ENCODE results near the gene NDUFB6. TPM values are rescaled to one million over a fixed set of nuclear protein-coding genes. Genes with fewer than 3 reads are reported as not detected.

Gene NDUFB6
- total and polyA plus RNA-seq, 2 of the 4 experiments (the other 2 are of a cell fraction) = 24.2 to 51.0 TPM

- CTCF ChIA-PET = interaction anchor here (1.5 kb wide), 1 partner anchor 15 kb away, joined by 3 read pairs; no protein-coding TSS in a partner anchor
- in situ Hi-C loops (cut with MboI; ENCODE audit: low sequenced_read_pairs) = no loop called here
These were observed 6.2 kb downstream of the NDUFB6 start for GRCh38 chr9:32566770-32567169.

More at GRCh38 chr9:32566770-32567169, 6.2 kb downstream of the NDUFB6 start:
- H2BK5ac ChIP-seq (ENCODE audit: low read depth, low read length, poor library complexity, severe bottlenecking) = no peak overlapping the region
- TF ChIP-seq CTCF (conservative IDR thresholded peaks at IDR 0.05; ENCODE audit: low read depth, low read length) (no peak), SMC3 (IDR thresholded peaks at IDR 0.05; ENCODE audit: low read depth, low read length) (no peak), MAFK (IDR thresholded peaks at IDR 0.05; ENCODE audit: low read depth, low read length) (no peak)
- no peak overlapping the region for H3K56ac ChIP-seq (ENCODE audit: extremely low read depth, insufficient read depth, low read length)
- no peak overlapping the region for H3K23ac ChIP-seq (ENCODE audit: low read depth, low read length)
- H2AK5ac ChIP-seq (ENCODE audit: low read depth, low read length) = no peak overlapping the region
- no peak overlapping the region for H3K18ac ChIP-seq (ENCODE audit: low read depth, low read length)
- peaks cover 5 to 33% of the 10 kb centered on the region in 2 experiments for H3K79me1 ChIP-seq (ENCODE audit: low read depth in 1 of 2, low read length in 2 of 2)
- dilution Hi-C loops (cut with HindIII; ENCODE audit: low sequenced_read_pairs, unreplicated experiment) (loop anchor here (25.0 kb wide), 1 partner anchor 129 kb away; no protein-coding TSS in a partner anchor), intact Hi-C loops (cut with micrococcal nuclease) (no loop called here)
- no peak overlapping the region for H3K9ac ChIP-seq (ENCODE audit: low read depth, low read length)
- no peak overlapping the region for H2BK20ac ChIP-seq (ENCODE audit: low read depth, low read length)
- BruUV-seq (replicated peaks) = no TSS peak
- H4K91ac ChIP-seq (ENCODE audit: insufficient read depth, low read depth, low read length) = no peak overlapping the region
- peaks cover 31% of the 10 kb centered on the region for H3K36me3 ChIP-seq (ENCODE audit: control insufficient read depth, insufficient read depth, low read length)
- no peaks in the 10 kb centered on the region for H3K9me3 ChIP-seq (ENCODE audit: control insufficient read depth, insufficient read depth, low read length)
- ATAC-seq (ENCODE audit: low read depth) = no peak
- 0 out of 2 replicates have a peak, but pooled peaks cover under 1% of the 10 kb centered on the region for H4K20me1 ChIP-seq (ENCODE audit: insufficient read depth, low read length)
- H2BK120ac ChIP-seq (ENCODE audit: low read depth, low read length) = no peak overlapping the region
- no peaks in the 10 kb centered on the region for H3K9me1 ChIP-seq (ENCODE audit: insufficient read depth, low read length)
- 94% methylated on average over 14 of the region's 26 CpGs; no CpG with 5 or more reads in 1 of the 2 experiments for WGBS, 2 experiments (ENCODE audit: extremely low coverage in 2 of 2, insufficient read length in 1 of 2)
- H3K4me1 ChIP-seq (ENCODE audit: control insufficient read depth, insufficient read depth, low read length) = no peaks in the 10 kb centered on the region
- no peak for DNase-seq
- H3K27ac ChIP-seq (ENCODE audit: insufficient read depth, low read length) = no peak overlapping the region
- no peak overlapping the region for H2BK15ac ChIP-seq (ENCODE audit: low read depth, low read length)
- H2AFZ ChIP-seq (replicated peaks; ENCODE audit: low read length, poor library complexity) = no peak overlapping the region
- no peak overlapping the region for H3K4me2 ChIP-seq (ENCODE audit: low read depth, low read length)
- no peak overlapping the region for H3K4ac ChIP-seq (ENCODE audit: low read depth, low read length)
- H4K5ac ChIP-seq (ENCODE audit: low read depth, low read length) = no peak overlapping the region
- H3K4me3 ChIP-seq (ENCODE audit: insufficient read depth, low read depth, low read length) = no peak overlapping the region
- H2AK9ac ChIP-seq (replicated peaks; ENCODE audit: low read depth, low read length, poor library complexity) = no peak overlapping the region
- POLR2A ChIA-PET (ENCODE audit: unreplicated experiment) = no interaction called here
- no peak overlapping the region for H3K14ac ChIP-seq (replicated peaks; ENCODE audit: low read depth, low read length)
- H3K27me3 ChIP-seq (ENCODE audit: control insufficient read depth, insufficient read depth, low read length) = no peaks in the 10 kb centered on the region
- no peak overlapping the region for H4K8ac ChIP-seq (ENCODE audit: low read depth in 2 of 2, low read length in 2 of 2)

Measured in IMR-90 (cell line).